SK-N-MC (cell line): ENCODE measurements around the gene SMC3.

Source experiments
- EZH2 ChIP-seq: fragments of 200-600 bp; sonication (generic); IDR thresholded peaks from one replicate; pipeline ENCODE4 v1.6.1; 2017; ENCODE audit warnings: antibody characterized with exemption
- POLR2AphosphoS5 ChIP-seq: IDR thresholded peaks from 2 replicates; pipeline ENCODE4 v1.6.1; 2012; ENCODE audit warnings: mild to moderate bottlenecking, low read depth, low read length, borderline replicate concordance

- TF ChIP-seq EZH2 (no peak), POLR2AphosphoS5 (no peak)
These were observed 69.5 kb downstream of the SMC3 start for GRCh38 chr10:110636932-110637557.
